WTC11 (cell line): ENCODE measurements around the gene NEK6. TPM values are rescaled to one million over a fixed set of nuclear protein-coding genes. Genes with fewer than 3 reads are reported as not detected.

Experiments
- ATAC-seq: fragments of 200-7000 bp; cut with Tn5 transposase; 2 replicates; pipeline ENCODE4 v1.10.0; 2021; ENCODE audit warnings: mild to moderate bottlenecking, moderate library complexity
- CTCF ChIA-PET: fragments of 300-600 bp; sonication (Branson Sonifier 250); formaldehyde crosslinking; loops from one replicate; lab custom pipeline; 2021; ENCODE audit warnings: antibody characterized with exemption; lab: Charles Lee
- POLR2A ChIA-PET: fragments of 350-600 bp; sonication (Branson Sonifier 250); formaldehyde crosslinking; loops from one replicate; lab custom pipeline; 2021; ENCODE audit warnings: antibody characterized with exemption; lab: Charles Lee
- DNase-seq: peaks from one replicate; pipeline ENCODE4 v3.0.0; 2021; ENCODE audit warnings: low spot score
- H3K27ac Mint-ChIP-seq: 2 replicates; pipeline ENCODE4 v1.8.0; 2021; ENCODE audit warnings: mixed read lengths
- H3K27me3 Mint-ChIP-seq: 2 replicates; pipeline ENCODE4 v1.8.0; 2021; ENCODE audit warnings: low read depth, mild to moderate bottlenecking, moderate library complexity, mixed read lengths
- H3K36me3 Mint-ChIP-seq: 2 replicates; pipeline ENCODE4 v1.8.0; 2021; ENCODE audit warnings: mixed read lengths
- H3K4me1 Mint-ChIP-seq: 2 replicates; pipeline ENCODE4 v1.8.0; 2022; ENCODE audit warnings: mixed read lengths
- H3K4me3 Mint-ChIP-seq: 2 replicates; pipeline ENCODE4 v1.8.0; 2021; ENCODE audit warnings: mild to moderate bottlenecking, moderate library complexity, mixed read lengths
- H3K9me3 Mint-ChIP-seq: 2 replicates; pipeline ENCODE4 v1.8.0; 2021; ENCODE audit warnings: mixed read lengths
- CBFB ChIP-seq: sonication (generic); formaldehyde crosslinking; IDR thresholded peaks from 2 replicates; pipeline ENCODE4 v1.8.1; 2022; ENCODE audit warnings: mild to moderate bottlenecking, low read depth, missing genetic modification reagents
- CDX4 ChIP-seq: fragments of 250-450 bp; sonication (Bioruptor Pico); IDR thresholded peaks from 2 replicates; pipeline ENCODE4 v1.9.0; 2021; ENCODE audit warnings: moderate library complexity, mild to moderate bottlenecking, inconsistent platforms, borderline replicate concordance
- CREB1 ChIP-seq: sonication (generic); formaldehyde crosslinking; IDR thresholded peaks from 2 replicates; pipeline ENCODE4 v1.8.0; 2023; ENCODE audit warnings: mild to moderate bottlenecking, missing genetic modification reagents
- CREM ChIP-seq: sonication (generic); formaldehyde crosslinking; IDR thresholded peaks from 2 replicates; pipeline ENCODE4 v1.8.1; 2022; ENCODE audit warnings: mild to moderate bottlenecking, missing genetic modification reagents, moderate library complexity
- ETV6 ChIP-seq: sonication (generic); formaldehyde crosslinking; IDR thresholded peaks from 2 replicates; pipeline ENCODE4 v1.8.1; 2022; ENCODE audit warnings: mild to moderate bottlenecking, missing genetic modification reagents
- FOXK1 ChIP-seq: sonication (generic); formaldehyde crosslinking; IDR thresholded peaks from 2 replicates; pipeline ENCODE4 v1.8.0; 2022; ENCODE audit warnings: mild to moderate bottlenecking, moderate library complexity, missing genetic modification reagents
- JAZF1 ChIP-seq: fragments of 250-450 bp; sonication (Bioruptor Pico); IDR thresholded peaks from 2 replicates; pipeline ENCODE4 v1.9.0; 2021; ENCODE audit warnings: moderate library complexity, mild to moderate bottlenecking, inconsistent platforms
- JUN ChIP-seq: sonication (generic); formaldehyde crosslinking; IDR thresholded peaks from 2 replicates; pipeline ENCODE4 v1.8.0; 2023; ENCODE audit warnings: mild to moderate bottlenecking, missing genetic modification reagents
- MXD4 ChIP-seq: fragments of 250-450 bp; sonication (Bioruptor Pico); IDR thresholded peaks from 2 replicates; pipeline ENCODE4 v1.8.0; 2021; ENCODE audit warnings: mild to moderate bottlenecking, moderate library complexity, borderline replicate concordance
- MYBL2 ChIP-seq: sonication (generic); formaldehyde crosslinking; IDR thresholded peaks from 2 replicates; pipeline ENCODE4 v1.8.1; 2023; ENCODE audit warnings: mild to moderate bottlenecking, moderate library complexity, missing genetic modification reagents
- NFATC4 ChIP-seq: fragments of 250-450 bp; sonication (Bioruptor Pico); IDR thresholded peaks from 2 replicates; pipeline ENCODE4 v1.9.0; 2021; ENCODE audit warnings: mild to moderate bottlenecking
- NFYB ChIP-seq: sonication (generic); formaldehyde crosslinking; conservative IDR thresholded peaks from 2 replicates; pipeline ENCODE4 v1.8.0; 2022; ENCODE audit warnings: low read depth, missing genetic modification reagents
- NR1H2 ChIP-seq: sonication (generic); formaldehyde crosslinking; IDR thresholded peaks from 2 replicates; pipeline ENCODE4 v1.9.0; 2021; ENCODE audit warnings: mild to moderate bottlenecking, moderate library complexity, missing genetic modification reagents
- OVOL2 ChIP-seq: fragments of 250-450 bp; sonication (Bioruptor Pico); IDR thresholded peaks from 2 replicates; pipeline ENCODE4 v1.9.0; 2021; ENCODE audit warnings: mild to moderate bottlenecking, borderline replicate concordance
- SMAD3 ChIP-seq: sonication (generic); formaldehyde crosslinking; IDR thresholded peaks from 2 replicates; pipeline ENCODE4 v1.8.0; 2022; ENCODE audit warnings: missing genetic modification reagents, mild to moderate bottlenecking, borderline replicate concordance
- SMAD4 ChIP-seq: sonication (generic); formaldehyde crosslinking; IDR thresholded peaks from 2 replicates; pipeline ENCODE4 v1.8.0; 2022; ENCODE audit warnings: mild to moderate bottlenecking, missing genetic modification reagents
- TEAD4 ChIP-seq: sonication (generic); formaldehyde crosslinking; IDR thresholded peaks from 2 replicates; pipeline ENCODE4 v1.8.0; 2022; ENCODE audit warnings: mild to moderate bottlenecking, missing genetic modification reagents
- TP53 ChIP-seq: sonication (generic); formaldehyde crosslinking; IDR thresholded peaks from 2 replicates; pipeline ENCODE4 v1.8.1; 2023; ENCODE audit warnings: mild to moderate bottlenecking, missing genetic modification reagents
- ZBTB21 ChIP-seq: sonication (generic); formaldehyde crosslinking; IDR thresholded peaks from 2 replicates; pipeline ENCODE4 v1.8.1; 2023; ENCODE audit warnings: mild to moderate bottlenecking, missing genetic modification reagents, borderline replicate concordance
- ZNF138 ChIP-seq: sonication (generic); formaldehyde crosslinking; conservative IDR thresholded peaks from 2 replicates; pipeline ENCODE4 v1.8.1; 2022; ENCODE audit warnings: mild to moderate bottlenecking, moderate library complexity, missing genetic modification reagents
- ZNF219 ChIP-seq: sonication (generic); formaldehyde crosslinking; IDR thresholded peaks from 2 replicates; pipeline ENCODE4 v1.8.0; 2023; ENCODE audit warnings: missing genetic modification reagents, mild to moderate bottlenecking, borderline replicate concordance
- ZNF396 ChIP-seq: fragments of 250-450 bp; sonication (Bioruptor Pico); IDR thresholded peaks from 2 replicates; pipeline ENCODE4 v1.8.0; 2021; ENCODE audit warnings: mild to moderate bottlenecking, moderate library complexity, borderline replicate concordance
- ZNF512 ChIP-seq: sonication (generic); formaldehyde crosslinking; IDR thresholded peaks from 2 replicates; pipeline ENCODE4 v1.8.1; 2022; ENCODE audit warnings: missing genetic modification reagents, borderline replicate concordance
- total RNA-seq: library from RNA; stranded (reverse); gene quantifications from 3 replicates; pipeline ENCODE4 v1.2.3, GENCODE V29; 2021
- TF ChIP-seq, protein P1 (sequence below): sonication (generic); formaldehyde crosslinking; conservative IDR thresholded peaks from 2 replicates; pipeline ENCODE4 v1.8.1; 2022; ENCODE audit warnings: mild to moderate bottlenecking, missing genetic modification reagents
- TF ChIP-seq, protein P2 (sequence below): fragments of 250-450 bp; sonication (Bioruptor Pico); IDR thresholded peaks from 2 replicates; pipeline ENCODE4 v1.8.0; 2021; ENCODE audit warnings: mild to moderate bottlenecking

NEK6 gene
- total RNA-seq, 1 experiment from 2014 or later = 23.0 TPM

DNA sequence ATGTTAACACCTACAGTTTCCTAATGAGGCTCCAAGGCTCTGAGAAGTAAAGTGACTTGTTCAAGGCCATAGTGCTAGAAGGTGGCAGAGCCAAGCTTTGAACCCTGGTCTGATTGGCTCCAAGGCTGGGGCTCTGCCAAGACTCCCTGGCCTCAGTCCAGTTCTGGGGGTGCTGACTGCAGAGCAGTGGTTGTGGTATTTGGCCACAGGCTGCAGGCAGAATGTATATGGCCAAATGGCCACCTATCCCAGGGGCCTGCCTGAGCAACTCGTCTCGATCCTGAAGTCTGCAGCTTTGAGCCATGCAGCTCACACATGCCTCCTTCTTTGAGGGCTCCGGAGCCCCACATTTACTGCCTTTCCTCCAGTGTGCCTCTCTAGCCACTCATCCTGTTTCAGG lies 9.7 kb upstream of the NEK6 start:
- Mint-ChIP-seq H3K4me3 (no peak overlapping the region), H3K36me3 (no peaks in the 10 kb centered on the region), H3K9me3 (no peaks in the 10 kb centered on the region), H3K4me1 (peaks cover 19% of the 10 kb centered on the region)
- CTCF ChIA-PET = interaction anchor here (0.9 kb wide), 1 partner anchor 50 kb away, joined by 3 read pairs; no protein-coding TSS in a partner anchor
- TF ChIP-seq ZNF512 (CRISPR knock-in tag) = no peak
- no peak for TF ChIP-seq JAZF1
- TF ChIP-seq MYBL2 (CRISPR knock-in tag) = no peak
- TF ChIP-seq, protein P1, sequence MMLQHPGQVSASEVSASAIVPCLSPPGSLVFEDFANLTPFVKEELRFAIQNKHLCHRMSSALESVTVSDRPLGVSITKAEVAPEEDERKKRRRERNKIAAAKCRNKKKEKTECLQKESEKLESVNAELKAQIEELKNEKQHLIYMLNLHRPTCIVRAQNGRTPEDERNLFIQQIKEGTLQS (CRISPR knock-in tag) = no peak
- no peak for TF ChIP-seq ETV6 (CRISPR knock-in tag)
- no peak for TF ChIP-seq ZNF396 (CRISPR knock-in tag)
- TF ChIP-seq NFATC4 (CRISPR knock-in tag) = no peak
- TF ChIP-seq SMAD4 = no peak
- TF ChIP-seq CDX4 = no peak
- no peak for TF ChIP-seq CREM
- TF ChIP-seq, protein P2, sequence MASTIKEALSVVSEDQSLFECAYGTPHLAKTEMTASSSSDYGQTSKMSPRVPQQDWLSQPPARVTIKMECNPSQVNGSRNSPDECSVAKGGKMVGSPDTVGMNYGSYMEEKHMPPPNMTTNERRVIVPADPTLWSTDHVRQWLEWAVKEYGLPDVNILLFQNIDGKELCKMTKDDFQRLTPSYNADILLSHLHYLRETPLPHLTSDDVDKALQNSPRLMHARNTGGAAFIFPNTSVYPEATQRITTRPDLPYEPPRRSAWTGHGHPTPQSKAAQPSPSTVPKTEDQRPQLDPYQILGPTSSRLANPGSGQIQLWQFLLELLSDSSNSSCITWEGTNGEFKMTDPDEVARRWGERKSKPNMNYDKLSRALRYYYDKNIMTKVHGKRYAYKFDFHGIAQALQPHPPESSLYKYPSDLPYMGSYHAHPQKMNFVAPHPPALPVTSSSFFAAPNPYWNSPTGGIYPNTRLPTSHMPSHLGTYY = no peak
- no peak for TF ChIP-seq CREB1 (CRISPR knock-in tag)
- no peak for TF ChIP-seq TP53 (CRISPR knock-in tag)
- TF ChIP-seq, all 79 proteins: peak for 0
- Mint-ChIP-seq H3K27ac (no peak overlapping the region), H3K27me3 (no peaks in the 10 kb centered on the region)
- DNase-seq (no peak), ATAC-seq (no peak)
- POLR2A ChIA-PET = no interaction called here

DNA sequence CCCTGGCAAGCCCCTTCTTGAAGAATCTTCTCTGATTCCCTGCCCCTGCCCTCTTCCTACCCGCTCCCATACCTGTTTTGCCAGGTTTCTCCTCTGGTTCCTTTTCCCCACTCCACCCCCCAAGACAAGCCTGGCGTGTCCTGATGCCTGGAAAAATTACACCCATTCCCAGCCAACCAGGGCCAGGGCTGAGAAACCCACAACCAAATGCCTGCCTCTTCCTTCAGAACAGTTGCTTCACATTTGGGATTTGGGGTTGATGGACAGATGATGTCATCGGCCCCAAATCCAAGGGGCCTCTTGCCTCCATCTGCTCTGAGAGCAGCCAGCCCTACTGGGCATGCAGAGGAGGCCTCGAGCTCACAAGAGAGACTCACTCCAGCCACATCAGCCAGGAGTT lies 8.8 kb upstream of the NEK6 start:
- no peaks in the 10 kb centered on the region for H3K36me3 Mint-ChIP-seq
- H3K4me3 Mint-ChIP-seq = no peak overlapping the region
- no peaks in the 10 kb centered on the region for H3K9me3 Mint-ChIP-seq
- H3K27me3 Mint-ChIP-seq = no peaks in the 10 kb centered on the region
- TF ChIP-seq OVOL2 (CRISPR knock-in tag) (no peak), TEAD4 (CRISPR knock-in tag) (no peak)
- ChIA-PET POLR2A (no interaction called here), CTCF (no interaction called here)
- ATAC-seq (no peak), DNase-seq (no peak)
- H3K4me1 Mint-ChIP-seq = peaks cover 13% of the 10 kb centered on the region
- H3K27ac Mint-ChIP-seq = no peak overlapping the region

DNA sequence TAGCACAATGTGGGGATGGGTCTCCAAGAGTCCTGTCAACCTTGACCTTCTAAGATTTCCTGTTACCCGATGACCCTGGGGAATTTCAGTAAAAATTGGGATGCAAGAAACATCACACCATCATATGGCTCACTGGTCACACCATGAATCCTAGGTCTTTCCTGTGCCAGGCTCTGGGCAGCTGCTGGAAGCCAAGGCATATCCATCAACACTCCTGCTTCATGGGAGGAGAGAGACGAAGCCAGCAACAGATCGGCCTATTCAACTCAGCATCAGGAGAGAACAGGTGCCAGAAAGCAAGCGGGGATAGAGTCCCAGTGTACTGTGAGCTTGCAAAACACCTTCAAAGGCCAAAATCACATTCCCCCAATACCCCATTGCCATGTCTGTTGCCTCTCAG lies 6.5 kb upstream of the NEK6 start:
- no peak for ATAC-seq
- no peaks in the 10 kb centered on the region for H3K27me3 Mint-ChIP-seq
- TF ChIP-seq NR1H2 (CRISPR knock-in tag) = no peak
- no peak for TF ChIP-seq MXD4
- TF ChIP-seq ZNF219 (CRISPR knock-in tag) = no peak
- TF ChIP-seq FOXK1 = no peak
- no peak for TF ChIP-seq ETV6 (CRISPR knock-in tag)
- TF ChIP-seq SMAD3 (CRISPR knock-in tag) = no peak
- TF ChIP-seq NFYB = no peak
- no peak for TF ChIP-seq CBFB
- no peak for TF ChIP-seq JUN
- no peak for TF ChIP-seq ZBTB21 (CRISPR knock-in tag)
- TF ChIP-seq MYBL2 (CRISPR knock-in tag) = no peak
- TF ChIP-seq ZNF138 (CRISPR knock-in tag) = no peak

More for the DNA sequence above, 6.5 kb upstream of the NEK6 start:
- POLR2A ChIA-PET = no interaction called here
- no peak overlapping the region; the same call in 1 of the 2 replicates for H3K27ac Mint-ChIP-seq
- peaks cover 12% of the 10 kb centered on the region for H3K4me1 Mint-ChIP-seq
- no peaks in the 10 kb centered on the region for H3K36me3 Mint-ChIP-seq
- CTCF ChIA-PET = no interaction called here
- no peak for DNase-seq
- H3K4me3 Mint-ChIP-seq = no peak overlapping the region
- H3K9me3 Mint-ChIP-seq = no peaks in the 10 kb centered on the region
